NB4 (cell line): Measurements from ENCODE around the gene ANKS1A.
"Not testable (repeated sequence)": the region's sequence is repeated elsewhere in the genome, so short reads cannot be mapped to it uniquely, and the experiment has no call there.

Experiments
- DNase-seq: peaks from one replicate; pipeline ENCODE4 v3.0.0; 2010; ENCODE audit warnings: low read depth
- H3K4me3 ChIP-seq: one replicate; pipeline ENCODE4 v1.5.1; 2011; ENCODE audit warnings: mild to moderate bottlenecking, low read depth, low read length, moderate library complexity
- CTCF ChIP-seq: IDR thresholded peaks from one replicate; pipeline ENCODE4 v1.5.1; 2012; ENCODE audit warnings: low read depth, low read length
- MYC ChIP-seq: IDR thresholded peaks from 2 replicates; pipeline ENCODE4 v1.6.1; 2011; ENCODE audit warnings: low read depth, low read length
- POLR2A ChIP-seq: IDR thresholded peaks from 2 replicates; pipeline ENCODE4 v1.6.1; 2011; ENCODE audit warnings: mild to moderate bottlenecking; ENCODE audit not compliant: insufficient read length; ENCODE audit errors: extremely low read depth
- TF ChIP-seq, protein P1 (sequence below): IDR thresholded peaks from 2 replicates; pipeline ENCODE4 v1.6.1; 2011; ENCODE audit warnings: low read depth, low read length

The ANKS1A gene

DNA sequence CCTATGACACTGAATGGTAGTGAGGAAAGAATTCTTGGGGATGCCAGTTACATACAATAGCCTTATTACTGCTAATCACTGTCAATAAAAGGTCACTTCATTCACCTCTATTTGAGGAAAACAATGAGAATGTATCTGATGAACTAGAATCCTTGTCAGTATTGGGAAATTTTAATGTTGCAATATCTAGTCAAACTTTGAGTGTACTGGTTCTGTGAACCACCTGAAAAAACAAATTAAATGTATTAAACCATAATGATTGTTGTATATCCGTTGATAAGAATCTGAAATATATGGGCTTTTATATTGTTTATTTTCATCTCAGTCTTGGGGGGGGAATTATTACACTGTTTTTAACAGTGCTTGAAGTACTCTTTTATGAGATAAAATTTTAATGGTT lies 11.8 kb upstream of the ANKS1A start:
- no peak overlapping the region for H3K4me3 ChIP-seq
- no peak for TF ChIP-seq CTCF
- no peak for TF ChIP-seq MYC
- TF ChIP-seq, protein P1, sequence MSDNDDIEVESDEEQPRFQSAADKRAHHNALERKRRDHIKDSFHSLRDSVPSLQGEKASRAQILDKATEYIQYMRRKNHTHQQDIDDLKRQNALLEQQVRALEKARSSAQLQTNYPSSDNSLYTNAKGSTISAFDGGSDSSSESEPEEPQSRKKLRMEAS, result no peak
- TF ChIP-seq POLR2A, result no peak
- DNase-seq, result no peak

DNA sequence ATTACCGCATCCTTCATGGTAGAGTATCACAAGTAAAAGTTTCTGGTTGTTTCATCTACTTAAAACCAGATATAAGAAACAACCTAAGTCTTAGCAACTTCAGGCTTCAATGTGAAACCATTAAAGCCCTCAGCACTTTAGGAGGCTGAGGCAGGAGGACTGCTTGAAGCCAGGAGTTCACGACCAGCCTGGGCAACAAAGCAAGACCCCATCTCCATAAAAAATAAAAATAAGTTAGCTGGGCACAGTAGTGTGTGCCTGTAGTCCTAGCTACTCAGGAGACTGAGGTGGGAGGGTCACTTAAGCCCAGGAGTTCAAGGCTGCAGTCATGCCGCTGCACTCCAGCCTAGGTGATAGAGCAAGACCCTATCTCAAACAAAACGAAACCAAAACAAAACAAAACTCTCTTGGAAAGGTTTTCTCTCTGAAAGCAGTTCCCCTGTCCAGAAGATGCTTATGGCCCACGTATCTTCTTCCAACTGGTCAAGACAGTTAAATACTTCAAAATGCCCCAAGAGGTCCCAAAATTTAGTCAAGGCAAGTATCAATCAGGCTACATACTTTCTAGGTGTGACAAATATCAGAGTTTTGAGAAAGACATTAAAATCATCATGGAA lies 11.1 kb upstream of the ANKS1A start:
- TF ChIP-seq POLR2A (no peak), MYC (no peak), CTCF (no peak)
- TF ChIP-seq, protein P1, result no peak
- DNase-seq, result no peak
- H3K4me3 ChIP-seq, result no peak overlapping the region

- H3K4me3 ChIP-seq, DNase-seq: not testable (repeated sequence)
Observed at GRCh38 chr6:34884073-34884472, 5.0 kb upstream of the ANKS1A start.

DNA sequence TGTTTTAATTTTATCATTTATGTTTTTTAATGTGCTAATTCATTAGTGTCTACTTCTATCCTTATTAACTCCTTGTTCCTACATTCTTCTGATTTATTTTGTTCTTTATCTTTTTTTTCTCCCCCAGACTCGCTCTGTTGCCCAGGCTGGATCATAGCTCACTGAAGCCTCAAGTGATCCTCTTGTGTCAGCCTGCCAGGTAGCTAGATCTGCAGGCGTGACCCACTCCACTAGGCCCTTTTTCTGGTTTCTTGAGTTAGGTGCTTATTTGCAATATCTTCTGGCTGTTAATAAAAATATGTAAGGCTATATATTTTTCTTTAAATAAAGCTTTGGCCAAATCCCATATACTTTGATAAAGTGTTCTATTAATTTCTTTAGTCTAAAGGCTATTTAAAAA lies 4.1 kb upstream of the ANKS1A start:
- TF ChIP-seq CTCF (no peak), MYC (no peak), POLR2A (no peak)
- TF ChIP-seq, protein P1, result no peak
- DNase-seq, result no peak
- H3K4me3 ChIP-seq, result no peak overlapping the region

DNA sequence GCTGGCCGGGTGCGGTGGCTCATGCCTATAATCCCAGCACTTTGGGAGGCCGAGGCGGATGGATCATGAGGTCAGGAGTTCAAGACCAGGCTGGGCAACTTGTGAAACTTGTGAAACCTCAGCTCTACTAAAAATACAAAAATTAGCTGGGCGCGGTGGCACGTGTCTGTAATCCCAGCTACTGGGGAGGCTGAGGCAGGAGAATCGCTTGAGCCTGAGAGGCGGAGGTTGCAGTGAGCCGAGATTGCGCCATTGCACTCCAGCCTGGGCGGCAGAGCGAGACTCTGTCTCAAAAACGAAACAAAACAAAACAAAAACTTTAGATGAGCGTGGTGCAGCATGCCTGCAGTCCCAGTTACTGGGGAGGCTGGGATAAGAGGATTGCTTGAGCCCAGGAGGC lies 3.2 kb upstream of the ANKS1A start:
- DNase-seq, result not testable (repeated sequence)
- H3K4me3 ChIP-seq, result peak overlapping the region; percentile 10

DNA sequence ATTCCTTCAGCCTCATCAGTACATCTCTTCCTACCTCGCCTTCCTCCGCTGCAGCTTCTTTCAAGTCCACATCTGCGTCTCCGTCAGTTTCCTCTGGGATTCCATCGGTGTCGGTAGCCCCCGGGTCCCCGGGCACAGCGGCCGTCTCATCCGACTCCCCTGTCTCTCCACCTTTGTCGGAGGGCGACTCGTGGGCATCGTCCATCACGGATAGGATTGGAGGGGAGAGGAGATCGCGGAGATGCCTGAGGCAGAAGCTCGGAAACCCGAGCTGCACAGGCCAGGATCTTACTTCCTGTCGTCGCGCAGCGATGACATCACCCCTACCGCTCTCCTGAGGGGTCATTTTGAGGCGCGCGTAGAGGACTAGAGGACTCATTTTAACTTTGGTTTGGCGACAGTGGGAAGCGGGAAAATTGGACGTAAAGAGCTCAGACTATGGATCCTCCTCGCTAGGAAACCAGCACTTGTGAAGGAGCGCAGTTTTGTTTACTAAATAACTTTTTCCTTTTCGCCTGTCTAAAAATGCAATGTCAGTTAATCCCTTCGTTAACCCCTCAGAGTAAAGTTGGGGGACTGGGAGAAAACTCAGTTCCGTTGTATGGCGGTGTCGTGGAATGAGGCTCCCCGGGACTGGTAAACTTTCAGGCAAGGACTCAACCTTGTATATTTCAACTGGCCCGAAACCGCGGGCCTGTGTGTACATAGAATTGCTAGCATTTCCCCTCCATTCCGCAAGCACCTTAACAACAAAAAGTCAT lies 1.1 kb upstream of the ANKS1A start, which contains the start of gene TAF11:
TSS of gene TAF11 (minus strand) at position 290 of the 761 bp plus-strand sequence. CDS start at position 205, 85 bp downstream.
- peak; percentile 96 for DNase-seq
- H3K4me3 ChIP-seq, result peak within 1 kb of the TSS; percentile 83
- TF ChIP-seq, protein P1, result peak; percentile 40; the same call in 1 of the 2 replicates
- TF ChIP-seq POLR2A, result peak; percentile 93
- TF ChIP-seq CTCF, result no peak
- peak; percentile 71 for TF ChIP-seq MYC

GRCh38 chr6:34888514-34888856 lies 570 bp upstream of the ANKS1A start:
- H3K4me3 ChIP-seq, result peak overlapping the region; percentile 83
- DNase-seq, result no peak
- TF ChIP-seq, protein P1, result no peak
- TF ChIP-seq POLR2A, result no peak
- no peak for TF ChIP-seq CTCF
- no peak for TF ChIP-seq MYC
